ENCODE data around the gene SLC39A6. TPM values are rescaled to one million over a fixed set of nuclear protein-coding genes. Genes with fewer than 3 reads are reported as not detected.

SLC39A6 gene
- total RNA-seq, 2 donors from 2014 or later = 22.6 to 22.7 TPM

GRCh38 chr18:36130883-36131653, 1.9 kb upstream of the SLC39A6 start:
- 86 to 90% methylated on average over 26 of the region's 26 CpGs for WGBS, 2 donors
- TF ChIP-seq POLR2A (IDR thresholded peaks at IDR 0.05) (no peak), CTCF (IDR thresholded peaks at IDR 0.05) (no peak)
- intact Hi-C loops (cut with DNase I) = no loop called here
- Histone ChIP-seq H3K4me3 (peak overlapping the region in 1 of 2 donors; percentile 76), H3K27me3 (no peaks in the 10 kb centered on the region), H3K9me3 (no peaks in the 10 kb centered on the region), H3K4me1 (peaks cover 33% of the 10 kb centered on the region), H3K27ac (no peak overlapping the region), H3K36me3 (replicated peaks in 1 of 2; ENCODE audit: insufficient read depth in 1 of 2, low read depth in 2 of 2) (no peaks in the 10 kb centered on the region)
- ATAC-seq = no peak
- no peak for DNase-seq

GRCh38 chr18:36130039-36130831, 1.1 kb upstream of the SLC39A6 start:
- TF ChIP-seq CTCF (IDR thresholded peaks at IDR 0.05) (no peak), POLR2A (IDR thresholded peaks at IDR 0.05) (no peak)
- WGBS, 2 donors = 2 to 3% methylated on average over 12 to 30 of the region's 30 CpGs
- H3K27ac ChIP-seq = peak overlapping the region; percentile 98 to 100 (median 98)
- peak overlapping the region; percentile 63 to 76 for H3K4me3 ChIP-seq
- DNase-seq (no peak), ATAC-seq (peak; percentile 6)
- H3K27me3 ChIP-seq = no peaks in the 10 kb centered on the region
- intact Hi-C loops (cut with DNase I) = no loop called here
- H3K36me3 ChIP-seq (replicated peaks in 1 of 2; ENCODE audit: insufficient read depth in 1 of 2, low read depth in 2 of 2) = no peaks in the 10 kb centered on the region
- peaks cover 33% of the 10 kb centered on the region for H3K4me1 ChIP-seq
- H3K9me3 ChIP-seq = no peaks in the 10 kb centered on the region

DNA sequence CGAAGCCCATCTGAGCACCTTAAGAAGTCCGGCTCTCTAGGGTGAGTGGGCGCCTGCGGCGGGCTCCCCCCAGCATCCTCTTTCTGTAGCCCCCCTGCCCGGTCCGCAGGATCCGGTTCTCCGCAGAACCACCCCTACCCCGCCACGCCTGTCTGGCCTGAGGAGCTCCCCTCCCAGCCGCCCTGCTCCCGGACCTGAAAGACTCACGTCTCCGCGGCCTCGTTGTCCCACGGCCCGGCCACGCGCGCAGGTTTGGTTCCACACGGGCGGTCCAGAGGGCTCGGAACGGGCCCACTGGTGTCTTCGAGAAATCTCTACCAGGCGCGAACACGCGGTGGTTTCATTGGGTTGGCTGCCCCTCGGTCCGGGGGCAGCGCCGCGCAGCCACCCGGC, 237 bp downstream of the SLC39A6 start:
- H3K27ac ChIP-seq = peak overlapping the region; percentile 98 to 100 (median 98)
- 0% methylated on average over 10 to 33 of the region's 37 CpGs for whole genome bisulfite sequencing, 2 donors
- TF ChIP-seq POLR2A (IDR thresholded peaks at IDR 0.05) (no peak), CTCF (IDR thresholded peaks at IDR 0.05) (no peak)
- peaks cover 33% of the 10 kb centered on the region for H3K4me1 ChIP-seq
- no peaks in the 10 kb centered on the region for H3K27me3 ChIP-seq
- peak overlapping the region; percentile 76 to 86 for H3K4me3 ChIP-seq
- no peaks in the 10 kb centered on the region for H3K36me3 ChIP-seq (replicated peaks in 1 of 2; ENCODE audit: insufficient read depth in 1 of 2, low read depth in 2 of 2)
- intact Hi-C loops (cut with DNase I) = no loop called here
- no peak for DNase-seq
- no peaks in the 10 kb centered on the region for H3K9me3 ChIP-seq
- peak; percentile 5 for ATAC-seq

- Histone ChIP-seq H3K9me3 (no peaks in the 10 kb centered on the region), H3K27ac (peak overlapping the region in 1 of 4 donors; percentile 98), H3K36me3 (replicated peaks in 1 of 2; ENCODE audit: insufficient read depth in 1 of 2, low read depth in 2 of 2) (no peaks in the 10 kb centered on the region), H3K4me1 (peaks cover 33% of the 10 kb centered on the region), H3K27me3 (no peaks in the 10 kb centered on the region), H3K4me3 (peak overlapping the region; percentile 76 to 86)
- intact Hi-C loops (cut with DNase I) = no loop called here
- TF ChIP-seq POLR2A (IDR thresholded peaks at IDR 0.05) (no peak), CTCF (IDR thresholded peaks at IDR 0.05) (no peak)
- peak in 2 of 4 donors; percentile 18 to 21 for DNase-seq
- ATAC-seq = no peak
- 1% methylated on average over 12 of the region's 12 CpGs for WGBS, 2 donors
Observed at GRCh38 chr18:36128530-36128870, 640 bp downstream of the SLC39A6 start.
